ENCODE data around the gene PADI2.
A peak's percentile ranks its signal among the peaks of the same experiment; 100 is the strongest.

PADI2 gene

GRCh38 chr1:17119076-17119772, at the start of gene PADI2:
PADI2 (minus strand) TSS chr1:17119451; CDS start chr1:17119371, 80 bp downstream.
- DNase-seq (ENCODE audit: extremely low spot score, insufficient read length, low read depth) (peak; percentile 81), FAIRE-seq (peak; percentile 66)

- no peak for DNase-seq (ENCODE audit: extremely low spot score, insufficient read length, low read depth)
- FAIRE-seq: no peak
Observed at GRCh38 chr1:17168091-17168876, 49.0 kb upstream of the PADI2 start.

GRCh38 chr1:17167786-17168090, 48.5 kb upstream of the PADI2 start:
- no peak for FAIRE-seq
- DNase-seq (ENCODE audit: extremely low spot score, insufficient read length, low read depth): no peak

GRCh38 chr1:17167041-17167785, 48.0 kb upstream of the PADI2 start:
- DNase-seq (ENCODE audit: extremely low spot score, insufficient read length, low read depth): no peak
- FAIRE-seq: no peak

- no peak for DNase-seq (ENCODE audit: extremely low spot score, insufficient read length, low read depth)
- FAIRE-seq: no peak
Observed at GRCh38 chr1:17165823-17166222, 46.6 kb upstream of the PADI2 start.

GRCh38 chr1:17163789-17164666, 44.8 kb upstream of the PADI2 start:
- DNase-seq (ENCODE audit: extremely low spot score, insufficient read length, low read depth) (no peak), FAIRE-seq (no peak)

GRCh38 chr1:17163371-17163770, 44.1 kb upstream of the PADI2 start:
- no peak for DNase-seq (ENCODE audit: extremely low spot score, insufficient read length, low read depth)
- no peak for FAIRE-seq

- no peak for FAIRE-seq
- no peak for DNase-seq (ENCODE audit: extremely low spot score, insufficient read length, low read depth)
Observed at GRCh38 chr1:17162941-17163340, 43.7 kb upstream of the PADI2 start.

- FAIRE-seq (no peak), DNase-seq (ENCODE audit: extremely low spot score, insufficient read length, low read depth) (no peak)
Observed at GRCh38 chr1:17161926-17162800, 42.9 kb upstream of the PADI2 start.

- FAIRE-seq (peak; percentile 48), DNase-seq (ENCODE audit: extremely low spot score, insufficient read length, low read depth) (no peak)
Observed at GRCh38 chr1:17161137-17161740, 42.0 kb upstream of the PADI2 start.

- no peak for DNase-seq (ENCODE audit: extremely low spot score, insufficient read length, low read depth)
- FAIRE-seq: no peak
Observed at GRCh38 chr1:17158961-17159360, 39.7 kb upstream of the PADI2 start.

GRCh38 chr1:17156108-17156507, 36.9 kb upstream of the PADI2 start:
- no peak for DNase-seq (ENCODE audit: extremely low spot score, insufficient read length, low read depth)
- FAIRE-seq: peak; percentile 64

GRCh38 chr1:17155257-17155920, 36.1 kb upstream of the PADI2 start:
- FAIRE-seq (no peak), DNase-seq (ENCODE audit: extremely low spot score, insufficient read length, low read depth) (no peak)

- DNase-seq (ENCODE audit: extremely low spot score, insufficient read length, low read depth): no peak
- no peak for FAIRE-seq
Observed at GRCh38 chr1:17149771-17150170, 30.5 kb upstream of the PADI2 start.

GRCh38 chr1:17148950-17149608, 29.8 kb upstream of the PADI2 start:
- no peak for FAIRE-seq
- DNase-seq (ENCODE audit: extremely low spot score, insufficient read length, low read depth): no peak

- no peak for DNase-seq (ENCODE audit: extremely low spot score, insufficient read length, low read depth)
- no peak for FAIRE-seq
Observed at GRCh38 chr1:17145648-17146047, 26.4 kb upstream of the PADI2 start.

- no peak for FAIRE-seq
- no peak for DNase-seq (ENCODE audit: extremely low spot score, insufficient read length, low read depth)
Observed at GRCh38 chr1:17143760-17144159, 24.5 kb upstream of the PADI2 start.
